Measurements from ENCODE around the gene GPX4.
A peak's percentile ranks its signal among the peaks of the same experiment; 100 is the strongest.
"Not testable (repeated sequence)": the region's sequence is repeated elsewhere in the genome, so short reads cannot be mapped to it uniquely, and the experiment has no call there.

The GPX4 gene

GRCh38 chr19:1116726-1117581, 13.2 kb downstream of the GPX4 start:
- DNase-seq = no peak

GRCh38 chr19:1117654-1118053, 13.9 kb downstream of the GPX4 start:
- no peak for DNase-seq

DNA sequence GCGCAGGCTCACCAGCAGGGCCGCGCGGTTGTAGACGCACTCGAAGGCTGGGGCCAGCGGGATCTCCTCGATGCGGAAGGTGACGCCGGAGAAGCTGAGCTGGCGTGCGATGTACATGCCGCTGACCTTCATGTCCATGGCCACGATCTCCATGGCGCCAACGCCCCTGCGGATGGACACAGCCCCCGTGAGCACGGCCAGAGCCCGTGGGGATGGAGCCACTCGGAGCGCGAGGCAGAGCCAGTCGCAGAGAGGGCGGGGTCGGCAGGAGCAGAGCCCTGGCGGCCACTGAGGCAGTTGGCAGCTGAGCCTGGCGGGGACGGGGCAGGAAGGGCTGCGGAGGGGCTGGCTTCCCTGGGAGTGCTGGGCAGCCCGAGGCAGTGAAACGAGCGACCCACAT, 15.2 kb downstream of the GPX4 start:
- DNase-seq = no peak

DNA sequence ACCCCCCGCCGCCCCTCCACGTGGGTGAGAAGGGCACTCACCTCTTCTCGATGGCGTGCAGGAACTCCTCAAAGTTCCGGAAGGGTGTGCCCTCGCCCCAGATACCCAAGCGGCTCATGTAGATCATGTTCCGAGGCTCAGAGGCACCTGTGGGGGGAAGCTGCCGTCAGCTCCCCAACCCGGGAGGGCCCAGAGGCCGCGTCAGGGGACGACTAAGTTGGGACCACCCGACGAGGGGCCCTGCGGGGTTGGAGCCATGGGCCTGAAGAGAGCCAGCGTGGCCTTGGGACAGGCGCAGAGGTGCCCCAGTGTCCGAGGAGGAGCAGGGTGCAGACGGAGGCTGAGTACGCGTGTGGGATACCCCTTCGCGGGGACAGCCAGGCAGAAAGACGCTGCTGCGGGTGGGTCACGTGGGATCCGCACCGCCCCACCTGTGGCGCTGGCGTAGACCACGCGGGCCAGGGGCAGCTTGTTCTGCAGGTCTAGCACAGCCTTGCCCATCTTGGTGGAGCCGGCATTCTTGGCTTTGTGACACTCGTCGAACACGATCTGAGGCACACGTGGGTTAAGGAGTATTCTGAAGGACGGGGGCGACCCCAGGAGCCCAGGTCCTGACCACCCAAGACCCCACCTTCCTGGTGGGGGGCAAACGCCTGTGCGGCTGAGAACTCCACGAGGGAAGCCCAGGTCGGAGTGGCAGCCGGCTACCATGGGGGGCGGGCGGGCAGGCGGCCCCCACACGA, 15.9 kb downstream of the GPX4 start:
- no peak for DNase-seq

GRCh38 chr19:1121395-1121794, 17.6 kb downstream of the GPX4 start:
- DNase-seq = no peak

DNA sequence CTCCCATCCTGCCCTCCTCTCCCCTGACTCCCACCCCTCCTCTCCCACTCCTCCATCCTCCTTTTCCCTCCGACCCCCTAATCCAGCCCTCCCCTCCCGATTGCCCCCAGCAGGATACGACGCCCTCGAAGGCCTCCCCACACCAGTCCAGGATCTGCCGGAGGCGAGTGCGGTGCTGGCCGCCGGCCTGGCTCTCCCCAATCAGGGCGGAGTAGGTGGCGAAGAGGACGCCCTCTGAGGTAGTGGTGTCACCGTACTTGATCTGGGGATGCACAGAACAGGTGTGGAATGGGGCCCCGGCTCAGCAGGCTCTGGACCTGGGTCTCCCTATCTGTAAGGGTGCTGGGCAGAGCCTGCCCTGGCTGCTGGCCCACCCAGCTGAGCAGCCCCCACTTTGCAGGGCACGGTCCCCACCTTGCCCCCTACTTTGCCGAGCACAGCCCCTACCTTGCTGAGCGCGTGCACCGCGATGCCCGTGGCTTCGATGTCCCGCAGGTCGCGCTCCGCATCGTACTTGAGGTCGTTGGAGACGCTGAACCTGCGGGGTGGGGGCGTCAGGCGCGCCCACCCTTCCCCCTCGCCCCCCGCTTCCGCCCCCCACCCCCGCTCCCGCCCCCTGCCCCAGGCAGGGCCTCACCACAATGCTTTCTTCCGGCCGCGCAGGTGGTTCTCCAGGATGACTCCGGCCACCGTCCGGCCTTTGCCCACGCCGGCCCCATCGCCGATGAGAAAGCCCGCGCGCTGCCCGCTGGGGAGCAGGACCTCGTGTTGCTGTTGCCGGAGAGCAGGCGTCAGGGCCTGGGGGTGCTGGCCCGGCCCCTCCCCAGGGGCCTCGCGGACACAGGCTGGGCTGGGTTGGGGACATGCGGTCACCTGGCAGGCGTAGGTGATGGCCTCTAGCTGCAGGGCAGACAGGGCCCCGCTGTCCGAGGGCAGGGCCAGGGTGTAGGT, 18.5 kb downstream of the GPX4 start:
- no peak for DNase-seq

- peak; percentile 37 for DNase-seq
Observed at GRCh38 chr19:1122972-1123363, 19.2 kb downstream of the GPX4 start.

DNA sequence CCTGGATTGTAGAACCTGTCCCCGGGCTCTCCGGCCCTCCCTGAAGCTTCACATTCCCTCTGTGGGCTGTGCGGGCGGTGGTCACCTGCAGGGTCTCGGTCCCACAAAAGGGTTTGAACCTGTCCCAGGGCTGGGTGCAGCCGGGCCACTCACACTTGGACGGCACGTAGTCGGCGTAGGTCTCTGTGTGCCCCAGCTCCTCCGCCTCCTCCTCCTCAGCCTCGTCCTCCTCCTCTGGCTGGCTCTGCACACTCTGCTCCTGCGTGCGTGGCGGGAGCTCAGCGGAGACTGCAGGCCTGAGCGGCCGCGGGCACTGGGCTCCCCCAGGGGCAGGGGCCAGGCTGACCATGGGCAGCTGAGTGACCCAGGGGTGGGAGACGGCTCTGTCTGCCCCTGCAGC, 19.6 kb downstream of the GPX4 start:
- no peak for DNase-seq

GRCh38 chr19:1123885-1124677, 20.3 kb downstream of the GPX4 start:
- DNase-seq = no peak

GRCh38 chr19:1125601-1126467, 22.0 kb downstream of the GPX4 start:
- no peak for DNase-seq

DNA sequence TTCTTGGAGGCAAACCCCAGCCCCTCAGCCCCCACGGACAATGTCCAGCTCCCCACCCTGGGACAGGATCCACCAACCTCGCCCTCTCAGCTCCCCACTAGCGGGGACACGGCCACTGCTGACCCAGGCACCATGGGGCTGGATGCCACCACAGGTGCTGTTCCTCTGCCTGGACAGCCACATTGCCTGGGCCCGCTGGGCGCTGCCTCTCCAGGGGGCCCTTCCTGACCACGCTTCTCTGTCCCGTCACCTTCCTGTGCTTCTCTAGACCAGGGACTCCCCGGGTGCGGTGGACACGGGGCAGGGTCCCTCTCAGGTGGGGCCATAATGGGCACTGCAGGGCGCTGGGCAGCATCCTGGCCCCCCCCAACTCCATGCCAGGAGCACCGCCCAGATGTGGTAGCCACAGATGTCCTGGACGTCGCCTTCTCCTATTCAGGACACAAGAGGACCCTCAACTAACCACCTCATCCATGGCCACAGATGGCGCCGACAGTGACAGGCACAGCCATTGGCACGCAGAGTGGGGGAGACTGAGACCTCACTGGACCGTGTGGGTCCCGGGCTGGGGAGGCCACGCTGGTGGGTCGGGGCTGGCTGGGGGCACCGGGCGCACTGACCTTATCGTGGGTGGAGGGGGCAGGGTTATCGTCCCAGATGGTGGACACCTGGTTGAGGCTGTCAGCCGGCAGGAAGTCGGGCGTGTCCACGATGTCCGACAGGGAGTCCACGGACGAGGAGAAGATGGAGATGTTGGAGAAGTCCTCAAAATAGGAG, 23.4 kb downstream of the GPX4 start:
- DNase-seq = no peak

GRCh38 chr19:1128106-1128505, 24.3 kb downstream of the GPX4 start:
- DNase-seq = no peak

DNA sequence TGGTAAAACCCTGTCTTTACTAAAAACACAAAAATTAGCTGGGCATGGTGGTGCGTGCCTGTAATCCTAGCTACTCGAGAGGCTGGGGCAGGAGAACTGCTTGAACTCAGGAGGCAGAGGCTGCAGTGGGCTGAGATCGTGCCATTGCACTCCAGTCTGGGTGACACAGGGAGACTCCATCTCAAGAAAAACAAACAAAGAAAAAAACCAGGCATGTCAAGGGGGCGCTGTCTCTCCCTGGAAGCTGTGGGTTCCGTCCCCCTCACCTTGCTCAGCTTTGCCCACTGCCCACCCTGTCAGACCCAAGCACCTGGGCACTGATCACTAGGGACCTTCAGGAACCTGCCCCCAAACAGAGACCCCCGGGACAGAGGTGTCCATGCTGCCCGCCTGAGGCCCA, 25.3 kb downstream of the GPX4 start:
- not testable (repeated sequence) for DNase-seq

DNA sequence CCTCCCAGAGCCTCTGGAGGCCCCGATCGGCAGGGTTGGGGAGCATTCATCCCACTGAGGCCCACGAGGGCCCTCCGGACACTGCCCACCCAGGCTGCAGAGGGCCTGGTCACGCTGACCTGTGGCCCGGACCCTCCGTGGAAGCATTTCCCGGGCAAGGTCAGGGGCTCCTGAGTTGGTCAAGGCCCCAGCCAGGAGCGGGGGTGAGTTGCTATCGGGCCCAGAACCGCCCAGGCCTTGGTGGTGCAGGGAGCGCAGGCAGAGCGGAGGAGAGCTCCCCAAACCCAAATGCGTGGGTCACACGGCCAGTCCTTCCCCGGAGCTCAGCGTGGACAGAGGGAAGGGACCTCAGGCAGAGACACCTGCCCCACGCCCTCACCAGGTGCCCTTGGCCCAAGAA, 25.7 kb downstream of the GPX4 start:
- DNase-seq = no peak

DNA sequence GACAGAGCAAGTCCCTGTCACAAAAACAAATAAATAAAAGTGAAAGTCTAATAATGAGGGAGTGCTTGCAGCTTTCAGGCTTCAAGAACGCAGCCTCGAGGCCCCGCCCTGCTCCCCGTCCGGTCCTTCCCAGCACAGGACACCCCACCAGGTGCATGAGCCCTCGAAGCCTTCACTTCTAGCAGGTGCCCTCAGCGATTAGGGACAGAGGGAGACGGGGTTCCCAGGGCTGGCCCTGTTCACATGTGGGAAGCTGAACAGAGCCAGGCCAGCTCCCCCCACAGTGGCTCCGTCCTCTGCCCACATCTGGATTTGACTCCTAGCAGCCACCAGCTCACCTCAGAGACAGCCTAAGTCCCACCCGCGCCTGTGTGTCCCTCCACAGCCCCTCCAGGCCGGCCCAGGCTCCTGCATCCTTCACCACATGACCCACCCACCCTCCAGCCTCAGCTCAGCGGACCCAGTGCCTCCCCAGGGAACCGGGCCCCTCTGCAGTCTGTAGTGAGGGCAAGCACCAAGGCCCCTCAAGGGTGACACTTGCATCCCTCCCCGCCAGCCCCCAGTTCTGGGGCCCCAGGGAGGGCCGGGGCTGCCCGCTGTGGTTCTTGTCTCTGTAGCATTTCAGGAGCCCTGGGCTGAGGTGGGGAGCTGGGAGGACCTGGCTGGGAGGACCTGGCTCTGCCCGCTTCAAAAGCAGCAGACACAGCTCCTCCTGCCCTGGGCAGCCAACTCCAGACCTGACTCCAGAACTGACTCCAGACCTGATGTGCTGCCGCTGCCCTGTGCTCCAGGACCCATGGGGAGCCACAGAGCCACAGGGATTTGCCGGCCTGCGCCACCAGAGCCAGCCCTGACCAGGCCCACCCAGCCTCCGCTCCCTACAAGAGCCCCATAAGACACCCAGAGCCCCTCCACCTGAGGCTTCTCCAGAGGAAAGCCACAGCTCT, 27.2 kb downstream of the GPX4 start:
- no peak for DNase-seq

DNA sequence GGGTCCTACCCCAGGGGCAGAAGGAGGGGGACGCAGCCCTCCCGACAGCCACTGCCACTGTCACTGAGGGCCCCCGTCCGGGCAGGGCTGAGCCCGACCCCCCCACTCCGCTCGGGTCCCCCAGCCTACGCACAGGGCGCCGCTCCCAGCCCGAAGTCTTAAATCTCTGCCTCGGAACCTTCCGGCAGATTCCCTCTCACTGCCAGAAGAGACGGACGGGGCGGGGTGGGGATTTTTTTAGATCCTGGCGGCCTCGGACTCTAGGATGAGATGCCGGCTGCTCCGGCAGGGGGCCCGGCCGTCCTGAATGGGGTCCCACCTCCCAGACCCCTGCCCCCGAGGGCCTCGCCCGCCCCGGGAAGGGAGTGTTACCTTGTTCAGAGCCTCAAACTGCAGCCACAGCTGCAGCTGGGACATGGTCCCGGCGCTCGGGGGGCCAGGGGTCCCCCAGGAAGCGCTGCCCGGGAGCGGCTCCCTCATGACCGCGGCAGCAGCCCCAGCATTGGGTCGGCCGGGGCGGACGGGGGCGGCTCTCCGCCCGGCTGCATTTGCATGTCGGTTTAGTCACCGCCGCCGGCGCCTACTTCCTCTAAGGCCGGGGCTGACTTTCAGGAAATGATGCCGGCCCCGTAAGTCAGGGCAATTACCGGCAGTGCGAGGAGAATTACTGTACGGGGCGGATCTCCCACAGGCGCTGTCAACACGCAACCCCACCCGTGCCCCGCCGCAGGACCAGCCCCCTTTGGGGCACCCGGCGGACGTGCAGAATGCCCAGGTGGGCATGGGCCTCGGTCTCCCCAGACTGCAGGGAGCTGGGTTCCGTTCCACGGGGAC, 28.1 kb downstream of the GPX4 start:
- peak; percentile 85 for DNase-seq

DNA sequence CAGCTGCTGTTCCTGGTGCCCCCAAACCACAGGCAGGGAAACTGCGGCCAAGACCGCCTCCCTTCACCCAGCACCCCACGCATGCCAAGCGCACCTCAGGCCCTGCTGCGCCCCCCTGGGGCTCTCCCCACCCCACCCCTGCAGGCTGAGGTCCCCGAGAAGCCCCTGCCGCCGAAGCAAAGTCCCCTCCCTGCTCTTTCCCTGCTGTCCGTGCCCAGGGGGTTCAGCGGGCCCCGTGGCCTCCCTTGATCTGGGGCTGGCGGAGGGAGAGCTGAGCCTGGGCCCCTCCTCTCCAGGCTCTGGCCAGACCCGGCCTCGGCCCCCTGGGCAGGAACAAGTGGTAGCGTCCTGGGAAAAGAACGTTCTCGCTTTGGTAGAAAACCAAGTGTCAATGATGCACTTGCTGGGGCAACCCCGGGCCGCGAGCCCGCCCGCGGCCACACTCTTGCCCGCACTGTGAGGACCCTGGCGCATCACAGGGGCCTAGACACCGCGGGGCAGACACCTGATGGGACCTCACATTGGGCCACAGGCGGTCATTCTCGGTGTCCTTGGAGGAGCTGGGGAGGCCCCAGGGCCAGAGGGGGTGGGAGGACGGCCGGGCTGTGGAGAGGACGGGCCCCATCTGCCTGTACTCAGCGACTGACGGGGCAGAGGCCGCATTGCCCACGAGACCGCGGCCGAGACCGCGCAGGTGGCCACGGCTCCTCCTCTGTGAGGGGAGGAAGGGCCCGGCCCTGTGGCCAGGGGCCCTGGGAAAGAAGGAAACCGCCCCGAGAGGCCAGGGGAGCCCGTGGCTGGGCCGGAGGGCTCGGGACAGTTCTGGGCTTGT, 29.0 kb downstream of the GPX4 start:
- DNase-seq = no peak

Measured in right hindlimb (tissue), 1 donor.